ENCODE results near the gene DMRTC2. TPM values are rescaled to one million over a fixed set of nuclear protein-coding genes. Genes with fewer than 3 reads are reported as not detected.
A peak's percentile ranks its signal among the peaks of the same experiment; 100 is the strongest.

DMRTC2 gene
- total RNA-seq, 1 experiment from 2014 or later, result not detected

GRCh38 chr19:41872775-41873647, 28.2 kb downstream of the DMRTC2 start:
- no peak overlapping the region for H3K4me3 Mint-ChIP-seq
- TF ChIP-seq ZNF219 (CRISPR knock-in tag; IDR thresholded peaks at IDR 0.05; ENCODE audit: borderline replicate concordance), result no peak
- TF ChIP-seq USF1 (CRISPR knock-in tag; IDR thresholded peaks at IDR 0.05), result 0 out of 2 replicates have a peak, but pooled peaks have one; percentile 11
- no peak; the same call in 1 of the 2 replicates for TF ChIP-seq FOXP1 (CRISPR knock-in tag; IDR thresholded peaks at IDR 0.05; ENCODE audit: borderline replicate concordance)
- TF ChIP-seq ZNF671 (CRISPR knock-in tag; IDR thresholded peaks at IDR 0.05), result peak; percentile 81
- TF ChIP-seq ZNF138 (CRISPR knock-in tag; conservative IDR thresholded peaks at IDR 0.05), result no peak
- 0 out of 2 replicates have a peak, but pooled peaks have one; percentile 42 for TF ChIP-seq MAX (CRISPR knock-in tag; IDR thresholded peaks at IDR 0.05)
- TF ChIP-seq E2F4 (CRISPR knock-in tag; IDR thresholded peaks at IDR 0.05; ENCODE audit: borderline replicate concordance, low read depth), result no peak
- peak; percentile 76; the same call in 1 of the 2 replicates for TF ChIP-seq ZMAT4 (CRISPR knock-in tag; IDR thresholded peaks at IDR 0.05)
- no peak for TF ChIP-seq PREB (CRISPR knock-in tag; IDR thresholded peaks at IDR 0.05; ENCODE audit: borderline replicate concordance)
- no peak for TF ChIP-seq ZSCAN18 (CRISPR knock-in tag; IDR thresholded peaks at IDR 0.05)
- TF ChIP-seq ZBTB21 (CRISPR knock-in tag; IDR thresholded peaks at IDR 0.05; ENCODE audit: borderline replicate concordance), result no peak
- TF ChIP-seq STAT6 (CRISPR knock-in tag; conservative IDR thresholded peaks at IDR 0.05; ENCODE audit: low read depth), result no peak
- TF ChIP-seq ESRRA (CRISPR knock-in tag; IDR thresholded peaks at IDR 0.05; ENCODE audit: borderline replicate concordance), result no peak
- TF ChIP-seq OVOL2 (CRISPR knock-in tag; IDR thresholded peaks at IDR 0.05; ENCODE audit: borderline replicate concordance), result no peak
- peak; percentile 39 for TF ChIP-seq ZNF416 (CRISPR knock-in tag; IDR thresholded peaks at IDR 0.05)
- TF ChIP-seq ERG (CRISPR knock-in tag; IDR thresholded peaks at IDR 0.05), result peak; percentile 87
- 0 out of 2 replicates have a peak, but pooled peaks have one; percentile 53 for TF ChIP-seq KAT7 (CRISPR knock-in tag; IDR thresholded peaks at IDR 0.05; ENCODE audit: borderline replicate concordance)
- TF ChIP-seq ATF2 (CRISPR knock-in tag; IDR thresholded peaks at IDR 0.05; ENCODE audit: borderline replicate concordance, low read depth), result no peak
- 0 out of 2 replicates have a peak, but pooled peaks have one; percentile 10 for TF ChIP-seq ATF1 (CRISPR knock-in tag; IDR thresholded peaks at IDR 0.05)
- TF ChIP-seq ZNF317 (CRISPR knock-in tag; IDR thresholded peaks at IDR 0.05; ENCODE audit: borderline replicate concordance, low read depth), result no peak
- no peak for TF ChIP-seq NR3C1 (CRISPR knock-in tag; conservative IDR thresholded peaks at IDR 0.05; ENCODE audit: low read depth)
- no peak for TF ChIP-seq E2F5 (CRISPR knock-in tag; IDR thresholded peaks at IDR 0.05)
- TF ChIP-seq PRRX2 (CRISPR knock-in tag; IDR thresholded peaks at IDR 0.05), result peak; percentile 87

More at GRCh38 chr19:41872775-41873647, 28.2 kb downstream of the DMRTC2 start:
- peak; percentile 94 for DNase-seq (ENCODE audit: low spot score)
- peaks cover 10% of the 10 kb centered on the region for H3K27me3 Mint-ChIP-seq (ENCODE audit: low read depth)
- H3K27ac Mint-ChIP-seq, result peak overlapping the region; percentile 91
- ChIA-PET POLR2A (interaction anchor here (0.6 to 4.3 kb wide), 11 partner anchors 8 to 86 kb away, joined by 3 to 30 read pairs (median 6); partner anchors contain the start of genes ARHGEF1, RABAC1 and RPS19), CTCF (interaction anchor here (0.6 to 3.7 kb wide), 29 partner anchors 8 to 240 kb away, joined by 3 to 46 read pairs (median 5); partner anchors contain the start of genes ARHGEF1, ATP1A3, ERFL and RABAC1)
- peaks cover 7% of the 10 kb centered on the region for H3K4me1 Mint-ChIP-seq
- no peaks in the 10 kb centered on the region for H3K9me3 Mint-ChIP-seq
- peak; percentile 70 for ATAC-seq
- H3K36me3 Mint-ChIP-seq, result peaks cover 37% of the 10 kb centered on the region
